Occipital lobe (tissue), 2 donors: ENCODE results near the gene LRRC49. TPM values are rescaled to one million over a fixed set of nuclear protein-coding genes. Genes with fewer than 3 reads are reported as not detected.
"Not testable (repeated sequence)": the region's sequence is repeated elsewhere in the genome, so short reads cannot be mapped to it uniquely, and the experiment has no call there.

Experiments
- DNase-seq: peaks from one replicate; lab custom pipeline; 2025; lab: John Stamatoyannopoulos, UW
- total RNA-seq: library from RNA; depleted of rRNA; stranded (reverse); fragments of >200 nt; gene quantifications from one replicate; pipeline ENCODE4 v1.2.3, GENCODE V29; 2014

The LRRC49 gene
- total RNA-seq, 1 donor from 2014 or later, result 173 TPM

DNA sequence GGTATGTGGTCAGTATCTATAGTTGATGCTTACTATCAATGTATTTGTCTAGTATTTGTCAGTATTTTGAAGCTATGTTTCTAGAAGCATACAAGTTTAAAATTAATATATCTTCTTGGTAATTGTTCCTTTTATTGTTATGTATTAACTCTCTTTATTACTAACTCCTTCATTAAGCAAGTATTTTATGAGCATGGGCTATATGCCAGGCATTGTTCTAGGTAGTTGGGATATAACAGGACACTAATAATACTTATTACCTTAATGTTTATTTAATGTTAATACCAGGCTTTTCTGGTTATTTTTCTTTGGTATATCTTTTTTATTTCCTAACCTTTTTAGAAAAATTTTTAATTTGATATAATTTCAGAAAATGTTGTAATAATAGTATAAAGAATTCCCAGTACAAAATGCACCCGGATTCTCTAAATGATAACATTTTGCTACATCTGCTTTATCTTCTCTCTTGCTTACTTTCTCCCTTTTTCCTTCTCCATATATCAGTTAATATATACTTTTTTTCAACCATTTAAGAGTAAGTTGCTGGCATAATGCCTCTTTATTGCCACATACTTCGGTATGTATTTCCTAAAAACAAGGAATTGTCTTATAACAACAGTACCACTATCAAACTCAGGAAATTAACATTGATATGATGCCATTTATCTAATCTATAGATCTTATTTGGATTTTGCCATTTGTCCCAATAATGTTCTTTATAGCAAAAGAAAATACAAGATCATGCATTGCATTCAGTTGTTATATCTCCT, 30.9 kb downstream of the LRRC49 start:
- DNase-seq, result no peak

DNA sequence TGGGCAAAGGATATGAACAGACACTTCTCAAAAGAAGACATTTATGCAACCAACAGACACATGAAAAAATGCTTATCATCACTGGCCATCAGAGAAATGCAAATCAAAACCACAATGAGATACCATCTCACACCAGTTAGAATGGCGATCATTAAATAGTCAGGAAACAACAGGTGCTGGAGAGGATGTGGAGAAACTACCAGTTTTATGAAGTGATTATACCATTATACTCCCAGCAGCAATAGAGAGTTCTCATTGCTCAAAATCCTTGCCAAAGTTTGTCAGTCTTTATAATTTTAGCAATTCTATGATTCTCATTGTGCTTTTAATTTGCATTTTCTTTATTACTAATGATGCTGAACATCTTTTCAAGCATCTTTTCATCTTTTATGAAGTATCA, 34.3 kb downstream of the LRRC49 start:
- not testable (repeated sequence) for DNase-seq

- DNase-seq, result no peak
Observed at GRCh38 chr15:70931821-70932220, 39.2 kb downstream of the LRRC49 start.

DNA sequence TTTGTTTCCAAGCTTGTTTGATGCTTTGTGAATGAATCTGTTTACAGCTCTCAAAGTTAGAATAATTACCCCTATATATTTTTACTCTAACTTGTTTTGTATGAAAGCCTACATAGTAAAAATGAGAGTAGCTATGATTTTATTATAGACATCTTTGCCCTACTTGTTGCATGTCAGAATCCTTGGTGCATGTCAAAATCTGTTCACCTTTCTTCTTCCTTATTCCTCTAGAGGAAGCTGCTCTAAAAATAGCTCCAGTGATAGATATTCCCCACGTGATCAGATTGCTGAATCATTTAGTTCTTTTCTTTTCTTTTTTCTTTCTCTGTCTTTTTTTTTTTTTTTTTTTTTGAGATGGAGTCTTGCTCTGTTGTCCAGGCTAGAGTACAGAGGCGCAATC, 39.8 kb downstream of the LRRC49 start:
- no peak for DNase-seq

DNA sequence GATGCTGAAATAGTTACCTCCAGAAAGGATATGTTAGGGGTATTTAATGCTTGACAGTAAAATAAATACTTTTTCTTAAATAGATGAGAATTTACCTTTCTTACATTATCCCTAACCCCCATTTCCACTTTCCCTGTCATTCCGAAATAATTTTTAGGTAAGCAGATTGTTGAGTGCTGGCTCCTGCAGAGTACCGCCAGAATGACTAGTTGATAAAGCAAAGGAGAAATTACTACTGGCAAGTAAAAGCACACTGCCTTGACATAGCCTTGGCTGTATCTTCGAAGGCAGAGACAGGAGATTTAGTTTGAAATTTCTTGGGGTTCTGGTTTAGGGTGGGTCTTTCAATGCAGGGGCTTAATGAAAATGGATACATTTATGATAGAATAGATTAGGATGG, 40.8 kb downstream of the LRRC49 start:
- DNase-seq, result no peak

DNA sequence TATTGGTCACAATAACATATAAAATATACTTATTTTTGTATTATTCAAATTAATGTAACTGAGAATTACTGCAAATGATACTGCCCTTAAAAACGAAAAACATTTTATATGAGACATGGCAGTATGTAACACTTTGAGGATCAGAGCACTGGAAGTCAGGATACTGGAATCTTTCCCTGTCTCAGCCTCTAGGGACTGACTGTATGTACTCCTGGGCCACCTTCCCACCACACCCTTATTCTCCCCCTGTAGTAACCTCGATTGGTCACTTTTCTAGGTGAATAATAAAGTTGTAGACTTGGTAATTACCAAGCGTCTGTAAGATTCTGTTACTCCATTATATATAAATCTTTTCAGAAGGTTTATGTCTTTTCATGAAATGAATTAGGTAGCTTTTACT, 43.0 kb downstream of the LRRC49 start:
- no peak for DNase-seq

DNA sequence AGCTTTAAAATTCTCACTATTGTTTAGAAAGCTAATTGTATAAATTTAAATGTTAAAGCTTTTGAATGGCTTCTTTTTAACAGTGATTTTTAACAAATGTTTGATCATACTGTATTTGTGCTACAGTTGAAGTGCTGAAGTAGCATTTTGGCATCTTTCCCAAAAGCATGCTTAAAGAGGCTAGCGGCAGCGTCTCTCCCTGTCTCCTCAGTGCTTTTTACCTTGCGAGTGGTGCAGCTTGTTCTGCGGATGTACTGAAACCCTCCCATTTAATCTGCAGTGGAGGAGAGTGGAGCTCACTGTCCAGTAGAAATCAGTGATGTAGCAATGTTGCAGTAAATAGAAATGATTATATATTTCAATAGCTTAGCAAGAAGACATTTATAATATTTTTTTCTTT, 43.7 kb downstream of the LRRC49 start:
- no peak for DNase-seq

- DNase-seq, result not testable (repeated sequence)
Observed at GRCh38 chr15:70943285-70943684, 50.7 kb downstream of the LRRC49 start.

GRCh38 chr15:70947351-70948335, 55.0 kb downstream of the LRRC49 start:
- DNase-seq, result no peak

DNA sequence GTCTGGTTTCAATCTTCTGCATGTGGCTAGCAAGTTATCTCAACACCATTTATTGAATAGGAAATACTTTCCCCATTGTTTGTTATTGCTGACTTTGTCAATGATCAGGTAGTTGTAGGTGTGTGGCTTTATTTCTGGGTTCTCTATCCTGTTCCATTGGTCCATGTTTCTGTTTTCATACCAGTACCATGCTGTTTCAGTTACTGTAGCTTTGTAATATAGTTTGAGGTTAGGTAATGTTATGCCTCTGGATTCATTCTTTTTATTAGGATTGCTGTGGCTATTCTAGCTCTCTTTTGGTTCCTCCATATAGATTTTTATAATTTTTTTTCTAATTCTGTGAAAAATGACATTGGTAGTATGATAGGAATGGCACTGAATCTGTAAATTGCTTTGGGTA, 58.3 kb downstream of the LRRC49 start:
- no peak for DNase-seq

DNA sequence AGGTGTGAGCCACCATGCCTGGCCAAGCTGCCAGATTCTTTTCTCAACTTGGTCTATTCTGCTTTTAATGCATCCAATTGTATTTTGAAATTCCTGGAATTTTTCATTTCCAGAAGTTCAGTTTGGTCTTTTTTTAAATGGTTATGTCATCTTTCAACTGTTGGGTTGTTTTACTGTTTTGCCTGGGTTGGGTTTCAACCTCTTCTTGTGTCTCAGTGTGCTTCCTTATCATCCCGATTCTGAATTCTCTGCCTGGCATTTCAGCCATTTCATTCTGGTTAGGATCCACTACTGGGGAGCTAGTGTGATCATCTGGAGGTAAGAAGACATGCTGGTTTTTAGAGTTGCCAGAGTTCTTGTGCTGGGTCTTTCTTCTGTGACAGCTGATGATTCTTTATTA, 61.5 kb downstream of the LRRC49 start:
- DNase-seq, result no peak

DNA sequence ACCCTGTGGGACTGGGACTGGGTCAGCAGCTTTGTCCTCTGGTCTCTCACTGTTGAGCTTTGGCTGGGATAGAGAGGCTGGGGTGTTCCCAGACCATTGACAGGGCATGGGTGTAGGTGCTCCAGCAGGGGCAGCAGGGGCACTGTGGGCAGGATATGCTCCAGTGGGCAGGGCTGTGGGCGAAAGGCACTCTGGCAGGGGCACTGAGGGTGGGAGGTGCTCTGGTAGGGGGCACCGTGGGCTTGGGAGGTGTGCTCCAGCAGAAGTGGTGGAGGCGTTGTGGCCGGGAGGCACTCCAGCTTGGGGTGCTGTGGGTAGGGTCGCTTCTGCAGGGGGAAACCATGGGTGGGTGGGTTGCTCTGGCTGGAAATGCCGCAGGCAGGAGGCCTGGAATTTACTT, 62.1 kb downstream of the LRRC49 start:
- DNase-seq, result no peak

GRCh38 chr15:70955151-70955550, 62.5 kb downstream of the LRRC49 start:
- DNase-seq, result no peak

DNA sequence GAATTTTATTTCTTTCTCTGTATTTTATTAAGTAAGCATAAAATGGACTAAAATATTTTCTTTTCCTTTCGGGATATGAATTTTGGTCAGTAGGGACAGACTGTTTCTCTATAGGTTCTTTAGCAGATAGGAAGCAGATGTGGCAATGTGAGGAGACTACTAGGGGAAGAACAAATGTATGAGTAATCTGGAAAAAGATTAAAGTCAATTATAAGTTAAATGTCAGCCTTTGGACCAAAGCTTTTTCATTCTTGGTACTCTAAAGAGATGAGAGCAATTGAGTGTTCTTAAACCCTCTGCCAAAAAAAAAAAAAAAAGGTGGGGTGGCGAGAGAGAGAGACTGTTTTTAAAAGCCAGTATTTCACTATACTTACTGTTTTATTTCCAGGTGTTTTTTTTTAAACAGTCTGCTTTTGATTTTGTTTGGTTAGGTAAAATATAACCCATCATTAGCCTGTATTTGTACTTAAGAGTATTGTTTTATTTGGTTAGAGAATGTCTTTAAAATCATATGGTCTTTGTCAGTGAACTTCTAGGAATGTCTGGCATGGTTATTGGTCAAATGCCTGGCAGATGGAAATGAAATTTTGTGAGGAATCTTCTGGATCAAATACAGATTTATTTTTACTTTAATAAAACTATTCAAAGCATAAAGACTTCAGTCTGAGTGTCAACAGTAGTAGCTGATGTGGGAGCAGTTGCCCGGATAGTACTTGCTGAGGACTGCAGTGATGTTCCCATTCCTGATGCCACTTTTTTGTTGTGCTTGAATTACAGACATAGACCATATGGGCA, 63.8 kb downstream of the LRRC49 start:
- no peak for DNase-seq

- DNase-seq, result no peak
Observed at GRCh38 chr15:70962084-70962483, 69.5 kb downstream of the LRRC49 start.

- DNase-seq, result no peak
Observed at GRCh38 chr15:70963199-70963598, 70.6 kb downstream of the LRRC49 start.

- no peak for DNase-seq
Observed at GRCh38 chr15:70964058-70964457, 71.4 kb downstream of the LRRC49 start.

GRCh38 chr15:70964686-70965085, 72.1 kb downstream of the LRRC49 start:
- no peak for DNase-seq

DNA sequence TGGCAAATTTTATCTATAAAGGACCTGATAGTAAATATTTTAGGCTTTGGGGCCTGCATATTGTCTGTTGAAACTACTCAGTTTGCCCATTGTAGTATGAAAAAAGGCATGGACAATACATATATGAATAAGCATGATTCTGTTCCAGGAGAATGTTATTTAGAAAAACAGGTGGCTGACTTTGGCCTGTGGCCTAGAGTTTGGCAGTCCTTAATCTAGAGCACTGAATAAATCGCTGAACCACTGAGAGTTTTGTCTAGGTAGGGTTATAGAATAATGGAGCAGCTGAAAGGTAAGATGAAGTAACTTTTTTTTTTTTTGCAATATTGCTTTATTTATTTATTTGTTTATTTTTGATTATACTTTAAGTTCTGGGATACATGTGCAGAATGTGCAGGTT, 75.0 kb downstream of the LRRC49 start:
- DNase-seq, result no peak

DNA sequence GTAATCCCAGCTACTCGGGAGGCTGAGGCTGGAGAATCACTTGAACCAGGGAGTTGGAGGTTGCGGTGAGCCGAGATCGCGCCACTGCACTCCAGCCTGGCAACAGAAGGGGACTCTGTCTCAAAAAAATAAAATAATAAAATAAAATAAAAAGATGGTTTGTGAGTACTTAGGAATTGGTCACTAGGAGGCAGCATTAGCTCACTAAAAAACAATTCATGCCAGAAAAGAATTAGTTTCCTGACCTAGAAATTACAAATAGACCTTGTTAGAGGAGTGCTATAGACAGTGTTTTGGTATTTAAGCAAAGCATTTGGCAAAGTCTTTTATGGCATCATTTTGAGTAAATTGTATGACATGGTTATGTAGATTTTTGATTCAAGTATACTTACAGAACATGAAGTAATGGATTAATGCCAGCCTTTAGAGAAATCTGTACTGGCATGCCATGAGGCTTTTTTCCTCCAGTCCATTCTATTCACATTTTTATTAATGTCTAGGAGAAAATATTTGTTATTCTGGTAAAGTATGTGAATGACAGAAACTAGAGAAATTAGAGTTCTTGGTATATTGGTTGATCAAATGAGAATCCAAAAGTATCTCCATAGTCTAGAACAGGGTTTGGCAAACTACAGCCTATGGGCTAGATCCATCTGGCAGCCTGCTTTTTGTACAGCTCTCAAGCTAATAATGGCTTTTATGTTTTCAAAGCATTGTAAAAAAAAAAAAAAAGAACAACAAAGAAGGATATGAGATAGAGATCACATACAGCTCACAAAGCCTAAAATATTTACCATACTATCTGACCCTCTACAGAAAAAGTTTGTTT, 81.6 kb downstream of the LRRC49 start:
- DNase-seq, result no peak

- no peak for DNase-seq
Observed at GRCh38 chr15:70976851-70977250, 84.2 kb downstream of the LRRC49 start.
